ENCODE measurements around the gene CCDC190.
"Not testable (repeated sequence)": the region's sequence is repeated elsewhere in the genome, so short reads cannot be mapped to it uniquely, and the experiment has no call there.

GRCh38 chr1:162871417-162871816 is 10.4 kb upstream of the CCDC190 start:
- not testable (repeated sequence) for TF ChIP-seq CTCF (IDR thresholded peaks at IDR 0.05; ENCODE audit: poor library complexity); EZH2 (IDR thresholded peaks at IDR 0.05; ENCODE audit: borderline replicate concordance); EZH2phosphoT487 (IDR thresholded peaks at IDR 0.05; ENCODE audit: low read depth, severe bottlenecking, unreplicated experiment)
